T-helper 17 cell (primary cell): ENCODE data around the gene NGDN. TPM values are rescaled to one million over a fixed set of nuclear protein-coding genes. Genes with fewer than 3 reads are reported as not detected.

Experiments
- ATAC-seq: fragments of 150-1000 bp; cut with Tn5 transposase; 2 replicates; pipeline ENCODE4 v1.10.0; 2021; ENCODE audit warnings: mild to moderate bottlenecking, moderate library complexity
- DNase-seq, 3 donors: peaks; one replicate each; pipeline versions ENCODE4 v3.0.0 to v3.0.0-alpha.2; 2020 to 2021
- H3K9me3 ChIP-seq: one replicate; pipeline ENCODE4 v1.7.0; 2013; ENCODE audit warnings: low read length, mild to moderate bottlenecking; ENCODE audit not compliant: control insufficient read depth, poor library complexity, severe bottlenecking
- H3K27ac Mint-ChIP-seq: one replicate; pipeline ENCODE4 v1.8.0; 2022; ENCODE audit warnings: mild to moderate bottlenecking, moderate library complexity, mixed read lengths
- H3K27me3 Mint-ChIP-seq: one replicate; pipeline ENCODE4 v1.8.0; 2022; ENCODE audit warnings: mixed read lengths
- H3K36me3 Mint-ChIP-seq: one replicate; pipeline ENCODE4 v1.8.0; 2022; ENCODE audit warnings: low read depth, mixed read lengths
- H3K4me1 Mint-ChIP-seq: one replicate; pipeline ENCODE4 v1.8.0; 2022; ENCODE audit warnings: mild to moderate bottlenecking, mixed read lengths
- H3K4me3 Mint-ChIP-seq: one replicate; pipeline ENCODE4 v1.8.0; 2022; ENCODE audit warnings: mild to moderate bottlenecking, moderate library complexity, mixed read lengths
- total RNA-seq, 4 donors: library from RNA in 2 of 4; stranded (reverse) in 2 of 4; gene quantifications; one replicate each; pipeline ENCODE4 v1.2.3 and lab custom pipeline; 2022 to 2026

Gene NGDN
- total RNA-seq, 2 donors from 2014 or later, result 97.6 to 120 TPM

GRCh38 chr14:23513005-23513817 lies 43.7 kb downstream of the NGDN start:
- no peak for DNase-seq
- Mint-ChIP-seq H3K27me3 (no peaks in the 10 kb centered on the region), H3K4me3 (no peak overlapping the region), H3K36me3 (peaks cover 6% of the 10 kb centered on the region), H3K27ac (no peak overlapping the region), H3K4me1 (peaks cover 13% of the 10 kb centered on the region)
- ATAC-seq, result no peak
- H3K9me3 ChIP-seq, result no peaks in the 10 kb centered on the region

GRCh38 chr14:23513818-23514643 lies 44.5 kb downstream of the NGDN start:
- peaks cover 6% of the 10 kb centered on the region for H3K36me3 Mint-ChIP-seq
- no peak overlapping the region for H3K4me3 Mint-ChIP-seq
- H3K27ac Mint-ChIP-seq, result no peak overlapping the region

GRCh38 chr14:23514644-23514957 lies 45.1 kb downstream of the NGDN start:
- no peaks in the 10 kb centered on the region for H3K27me3 Mint-ChIP-seq
- H3K27ac Mint-ChIP-seq, result no peak overlapping the region
- ATAC-seq (no peak), DNase-seq (no peak)
- no peak overlapping the region for H3K4me3 Mint-ChIP-seq
- peaks cover 6% of the 10 kb centered on the region for H3K36me3 Mint-ChIP-seq
- peaks cover 13% of the 10 kb centered on the region for H3K4me1 Mint-ChIP-seq
- no peaks in the 10 kb centered on the region for H3K9me3 ChIP-seq

More at GRCh38 chr14:23513818-23514643, 44.5 kb downstream of the NGDN start:
- ATAC-seq, result no peak
- no peaks in the 10 kb centered on the region for H3K9me3 ChIP-seq
- DNase-seq, result no peak
- peaks cover 13% of the 10 kb centered on the region for H3K4me1 Mint-ChIP-seq
- no peaks in the 10 kb centered on the region for H3K27me3 Mint-ChIP-seq

GRCh38 chr14:23517650-23518326 lies 48.3 kb downstream of the NGDN start:
- Mint-ChIP-seq H3K36me3 (peaks cover 5% of the 10 kb centered on the region), H3K4me3 (no peak overlapping the region)
- no peak for DNase-seq

GRCh38 chr14:23518709-23519108 lies 49.2 kb downstream of the NGDN start:
- ATAC-seq (no peak), DNase-seq (no peak)
- peaks cover 2% of the 10 kb centered on the region for H3K36me3 Mint-ChIP-seq
- H3K4me1 Mint-ChIP-seq, result peaks cover 5% of the 10 kb centered on the region
- no peaks in the 10 kb centered on the region for H3K27me3 Mint-ChIP-seq
- no peak overlapping the region for H3K27ac Mint-ChIP-seq
- no peaks in the 10 kb centered on the region for H3K9me3 ChIP-seq
- H3K4me3 Mint-ChIP-seq, result no peak overlapping the region

More at GRCh38 chr14:23517650-23518326, 48.3 kb downstream of the NGDN start:
- ATAC-seq, result no peak
- no peak overlapping the region for H3K27ac Mint-ChIP-seq
- H3K4me1 Mint-ChIP-seq, result peaks cover 5% of the 10 kb centered on the region
- H3K27me3 Mint-ChIP-seq, result no peaks in the 10 kb centered on the region
- no peaks in the 10 kb centered on the region for H3K9me3 ChIP-seq

- H3K4me3 Mint-ChIP-seq, result no peak overlapping the region
- peaks cover 5% of the 10 kb centered on the region for H3K4me1 Mint-ChIP-seq
Observed at GRCh38 chr14:23520899-23521533, 51.5 kb downstream of the NGDN start.

GRCh38 chr14:23521785-23522640 lies 52.5 kb downstream of the NGDN start:
- no peak overlapping the region for H3K27ac Mint-ChIP-seq
- no peak for DNase-seq
- H3K9me3 ChIP-seq, result no peaks in the 10 kb centered on the region
- H3K27me3 Mint-ChIP-seq, result no peaks in the 10 kb centered on the region
- peaks cover 2% of the 10 kb centered on the region for H3K36me3 Mint-ChIP-seq
- no peak overlapping the region for H3K4me3 Mint-ChIP-seq
- ATAC-seq, result no peak
- H3K4me1 Mint-ChIP-seq, result peaks cover 5% of the 10 kb centered on the region

More at GRCh38 chr14:23520899-23521533, 51.5 kb downstream of the NGDN start:
- H3K9me3 ChIP-seq, result no peaks in the 10 kb centered on the region
- Mint-ChIP-seq H3K36me3 (peaks cover 2% of the 10 kb centered on the region), H3K27ac (no peak overlapping the region), H3K27me3 (no peaks in the 10 kb centered on the region)
- ATAC-seq, result no peak
- no peak for DNase-seq

- H3K4me3 Mint-ChIP-seq, result no peak overlapping the region
- H3K27me3 Mint-ChIP-seq, result no peaks in the 10 kb centered on the region
- peaks cover 5% of the 10 kb centered on the region for H3K4me1 Mint-ChIP-seq
- peaks cover 2% of the 10 kb centered on the region for H3K36me3 Mint-ChIP-seq
- no peak for DNase-seq
- no peak overlapping the region for H3K27ac Mint-ChIP-seq
- H3K9me3 ChIP-seq, result no peaks in the 10 kb centered on the region
- ATAC-seq, result no peak
Observed at GRCh38 chr14:23522643-23523198, 53.2 kb downstream of the NGDN start.

- H3K4me3 Mint-ChIP-seq, result no peak overlapping the region
Observed at GRCh38 chr14:23523229-23524016, 53.9 kb downstream of the NGDN start.

GRCh38 chr14:23524954-23525353 lies 55.5 kb downstream of the NGDN start:
- Mint-ChIP-seq H3K36me3 (peaks cover 2% of the 10 kb centered on the region), H3K27me3 (no peaks in the 10 kb centered on the region), H3K4me1 (peaks cover 6% of the 10 kb centered on the region), H3K4me3 (no peak overlapping the region), H3K27ac (no peak overlapping the region)
- DNase-seq, result no peak
- no peaks in the 10 kb centered on the region for H3K9me3 ChIP-seq
- no peak for ATAC-seq

More at GRCh38 chr14:23523229-23524016, 53.9 kb downstream of the NGDN start:
- Mint-ChIP-seq H3K27ac (no peak overlapping the region), H3K27me3 (no peaks in the 10 kb centered on the region), H3K4me1 (peaks cover 5% of the 10 kb centered on the region), H3K36me3 (peaks cover 2% of the 10 kb centered on the region)
- ATAC-seq (no peak), DNase-seq (no peak)
- H3K9me3 ChIP-seq, result no peaks in the 10 kb centered on the region

- H3K4me1 Mint-ChIP-seq, result peaks cover 9% of the 10 kb centered on the region
- no peak overlapping the region for H3K27ac Mint-ChIP-seq
- no peak for DNase-seq
- no peak overlapping the region for H3K4me3 Mint-ChIP-seq
- ATAC-seq, result no peak
- peaks cover 2% of the 10 kb centered on the region for H3K36me3 Mint-ChIP-seq
- H3K9me3 ChIP-seq, result no peaks in the 10 kb centered on the region
- no peaks in the 10 kb centered on the region for H3K27me3 Mint-ChIP-seq
Observed at GRCh38 chr14:23525611-23526010, 56.1 kb downstream of the NGDN start.
